K562 (cell line): Measurements from ENCODE around the gene PPIE. TPM values are rescaled to one million over a fixed set of nuclear protein-coding genes. Genes with fewer than 3 reads are reported as not detected.

ENCODE experiments used
- MGA ChIP-seq: fragments of 450-650 bp; IDR thresholded peaks from 2 replicates; pipeline ENCODE4 v1.6.1; 2016; ENCODE audit warnings: mild to moderate bottlenecking, moderate library complexity
- MXI1 ChIP-seq: IDR thresholded peaks from 2 replicates; pipeline ENCODE4 v1.6.1; 2011; ENCODE audit warnings: low read depth, mild to moderate bottlenecking, improper control_type of control experiment, low read length
- NELFE ChIP-seq: IDR thresholded peaks from 2 replicates; pipeline ENCODE4 v1.6.1; 2011; ENCODE audit warnings: mild to moderate bottlenecking; ENCODE audit not compliant: insufficient read depth, insufficient read length
- UBTF ChIP-seq, 2 experiments: IDR thresholded peaks; 2 replicates each; pipeline ENCODE4 v1.6.1; 2012; ENCODE audit warnings: improper control_type of control experiment in 2 of 2, low read depth in 2 of 2, low read length in 2 of 2, borderline replicate concordance in 1 of 2
- ZNF143 ChIP-seq: sonication (generic); formaldehyde crosslinking; IDR thresholded peaks from 2 replicates; pipeline ENCODE4 v1.9.0; 2022; ENCODE audit warnings: mild to moderate bottlenecking, missing genetic modification reagents
- polyA plus RNA-seq, 8 experiments: library from polyadenylated mRNA; depleted of rRNA in 4 of 8; stranded (reverse) in 5 of 8; unstranded in 3 of 8; fragments of >200 nt; fragmentation: Nextera tagmentation in 2 of 8; fragmentation: Illumina TruSeq in 1 of 8; extraction: Ambion mirVana in 2 of 8; extraction: Trizol in 1 of 8; gene quantifications; 2 replicates each; pipeline versions ENCODE4 v1.2.1 to v1.2.3, GENCODE V29; 2011 to 2014; ENCODE audit warnings: inconsistent platforms in 1 of 8, missing spikeins in 1 of 8
- total RNA-seq, 7 experiments: library from RNA; depleted of rRNA in 6 of 7; stranded (reverse); fragments of >200 nt in 6 of 7; fragmentation: Illumina TruSeq in 2 of 7; extraction: Trizol in 2 of 7; gene quantifications; 2 replicates each; pipeline versions ENCODE4 v1.2.1 to v1.2.3, GENCODE V29; 2011 to 2021; ENCODE audit warnings: low replicate concordance in 1 of 7

Gene PPIE
- total and polyA plus RNA-seq, 9 of the 15 experiments (the other 6 are each of a cell fraction or from before 2014, with no cell fraction given): 75.4 to 444 (median 131) TPM

- 0 out of 2 replicates have a peak, but pooled peaks have one; percentile 16 for TF ChIP-seq MGA
- TF ChIP-seq NELFE: no peak
- peak in 1 of 2 experiments; percentile 16; a peak in 1 of 4 replicates for TF ChIP-seq UBTF (IDR thresholded peaks at IDR 0.05; ENCODE audit: borderline replicate concordance in 1 of 2, low read depth in 2 of 2, low read length in 2 of 2)
- TF ChIP-seq MXI1: no peak
- peak; percentile 27; the same call in 1 of the 2 replicates for TF ChIP-seq ZNF143 (CRISPR knock-in tag)
- TF ChIP-seq, all 486 proteins: peak for 15
These were observed 47.8 kb upstream of the PPIE start (continued) for GRCh38 chr1:39690794-39691382.
